Neural progenitor cell (in vitro differentiated cells): ENCODE data around the gene AMMECR1L.

Experiments
- CTCF ChIP-seq: fragments of 200-600 bp; sonication (generic); IDR thresholded peaks from 2 replicates; pipeline ENCODE4 v1.5.1; 2017; ENCODE audit warnings: antibody characterized with exemption, mild to moderate bottlenecking
- EZH2 ChIP-seq: fragments of 200-600 bp; sonication (generic); IDR thresholded peaks from 2 replicates; pipeline ENCODE4 v1.6.1; 2017; ENCODE audit warnings: antibody characterized with exemption, mild to moderate bottlenecking, moderate library complexity
- EZH2phosphoT487 ChIP-seq: fragments of 200-600 bp; sonication (generic); IDR thresholded peaks from 2 replicates; pipeline ENCODE4 v1.6.1; 2017; ENCODE audit warnings: antibody characterized with exemption

- no peak for TF ChIP-seq CTCF
- no peak for TF ChIP-seq EZH2
- no peak for TF ChIP-seq EZH2phosphoT487
These were observed 13.4 kb downstream of the AMMECR1L start for GRCh38 chr2:127872354-127872753.
